Activated CD8-positive, alpha-beta memory T cell treated with anti-CD3 and anti-CD28 coated beads, Interleukin-2, amount 50 U/mL, for 4 hours (primary cell): Measurements from ENCODE around the gene LRCH3.

ENCODE experiments used
- DNase-seq: peaks from one replicate; pipeline ENCODE4 v3.0.0-alpha.2; 2020

LRCH3 gene

GRCh38 chr3:197793247-197793646 lies 2.2 kb downstream of the LRCH3 start:
- DNase-seq: no peak

DNA sequence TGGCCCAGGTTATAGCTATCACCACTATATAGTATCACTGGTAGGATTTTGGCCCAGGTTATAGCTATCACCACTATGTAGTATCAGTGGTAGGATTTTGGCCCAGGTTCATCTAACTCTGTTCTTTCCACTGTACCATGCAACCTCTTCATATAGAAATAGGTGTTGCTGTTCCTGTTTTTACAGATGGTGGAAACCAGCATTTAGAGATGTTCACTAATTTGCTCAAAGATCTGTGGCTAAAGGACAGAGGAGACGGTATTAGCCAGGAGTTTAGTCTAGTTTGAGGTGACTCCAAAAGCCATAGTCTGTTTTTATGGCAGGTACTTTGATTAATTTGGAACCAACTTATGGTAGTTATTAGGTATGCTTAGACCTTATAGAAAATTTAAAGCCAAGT lies 3.1 kb downstream of the LRCH3 start:
- no peak for DNase-seq

DNA sequence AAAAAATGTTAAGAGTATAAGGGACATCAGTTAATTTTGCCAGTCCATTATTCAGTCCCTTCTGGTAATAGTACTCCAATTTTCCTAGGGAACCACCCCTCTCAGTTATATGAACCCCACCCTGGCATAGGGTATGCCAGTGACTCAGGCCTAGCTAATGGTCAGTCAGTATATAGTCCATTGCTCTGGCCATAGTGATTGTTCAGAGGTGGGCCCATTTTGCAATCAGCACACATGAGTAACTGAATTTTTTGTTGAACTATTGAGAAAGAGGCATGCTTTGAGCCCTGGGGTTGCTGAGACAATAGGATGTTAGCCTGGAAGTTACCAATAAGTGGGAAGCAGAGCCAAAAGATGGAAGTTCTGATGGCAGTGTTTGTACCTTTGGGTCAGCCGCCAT lies 4.1 kb downstream of the LRCH3 start:
- DNase-seq: no peak

GRCh38 chr3:197796087-197796486 lies 5.0 kb downstream of the LRCH3 start:
- no peak for DNase-seq

DNA sequence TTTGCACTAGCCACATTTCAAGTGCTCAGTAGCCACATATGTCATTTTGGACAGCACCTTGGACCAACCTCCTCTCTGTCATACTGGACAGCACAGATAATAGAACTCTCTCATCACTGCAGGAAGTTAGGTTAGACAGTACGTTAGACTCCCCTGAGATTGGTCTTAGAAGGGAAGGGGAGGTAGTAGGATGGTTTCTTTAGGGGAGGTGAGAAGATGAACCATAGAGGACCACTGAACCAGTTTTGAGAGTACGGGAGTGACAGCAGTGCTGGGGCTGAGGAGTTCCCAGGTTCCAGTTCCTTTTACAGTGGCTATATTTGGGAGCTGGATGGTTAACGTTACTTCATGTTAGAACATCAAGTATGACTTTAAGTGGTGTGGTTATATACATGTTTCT lies 7.8 kb downstream of the LRCH3 start:
- DNase-seq: no peak

DNA sequence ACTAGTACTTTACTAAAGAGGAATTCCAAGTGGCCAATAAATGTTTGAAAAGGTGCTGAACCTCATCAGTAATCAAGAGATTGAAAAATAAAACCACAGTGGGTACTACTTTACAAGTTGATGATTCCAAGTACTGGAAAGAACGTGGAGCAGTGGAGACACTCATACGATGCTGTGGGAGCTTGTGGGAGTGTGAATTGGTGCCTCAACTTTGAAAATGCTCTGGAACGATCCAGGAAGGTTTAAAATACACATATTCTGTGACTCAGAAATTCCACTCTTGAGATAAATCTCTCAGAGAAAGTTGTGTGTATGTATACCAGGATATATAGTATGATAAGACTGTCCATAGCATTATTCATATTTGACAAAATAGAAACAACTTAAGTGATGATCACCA lies 9.3 kb downstream of the LRCH3 start:
- DNase-seq: no peak

DNA sequence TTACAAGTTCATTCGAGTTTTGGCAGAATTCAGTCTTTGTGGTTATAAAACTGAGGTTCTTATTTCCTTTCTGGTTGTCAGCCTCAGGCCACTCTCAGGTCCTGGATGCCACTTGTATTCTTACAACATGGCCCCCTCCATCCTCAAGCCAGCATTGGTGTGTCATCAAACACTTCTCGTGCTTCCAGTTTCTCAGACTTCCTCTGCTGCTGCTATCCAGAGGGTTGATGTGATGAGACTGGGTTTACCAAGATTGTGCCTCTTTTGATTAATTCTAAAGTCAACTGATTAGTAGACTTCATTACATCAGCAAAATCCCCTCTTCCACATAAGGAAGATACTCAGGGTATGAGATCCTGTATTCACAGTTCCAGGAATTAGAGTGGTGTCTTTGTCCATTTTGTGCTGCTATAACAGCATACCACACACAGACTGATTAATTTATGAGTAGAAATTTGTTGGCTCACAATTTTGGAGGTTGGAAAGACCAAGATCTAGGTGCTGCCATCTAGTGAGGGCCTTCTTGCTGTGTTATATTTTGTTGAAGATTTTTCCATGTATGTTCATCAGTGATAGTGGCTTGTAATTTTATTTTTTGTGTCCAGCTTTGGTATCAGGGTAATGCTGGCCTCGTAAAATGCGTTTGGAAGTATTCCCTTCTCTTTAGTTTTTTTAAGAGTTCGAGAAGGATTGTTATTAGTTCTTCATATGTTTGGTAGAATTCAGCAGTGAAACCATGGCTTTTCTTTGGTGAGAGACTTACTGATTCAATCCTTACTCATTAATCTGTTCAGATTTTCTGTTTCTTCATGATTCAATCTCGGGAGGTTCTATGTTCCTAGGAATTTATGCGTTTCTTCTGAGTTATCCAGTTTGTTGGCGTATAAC lies 11.1 kb downstream of the LRCH3 start:
- DNase-seq: peak; percentile 18

DNA sequence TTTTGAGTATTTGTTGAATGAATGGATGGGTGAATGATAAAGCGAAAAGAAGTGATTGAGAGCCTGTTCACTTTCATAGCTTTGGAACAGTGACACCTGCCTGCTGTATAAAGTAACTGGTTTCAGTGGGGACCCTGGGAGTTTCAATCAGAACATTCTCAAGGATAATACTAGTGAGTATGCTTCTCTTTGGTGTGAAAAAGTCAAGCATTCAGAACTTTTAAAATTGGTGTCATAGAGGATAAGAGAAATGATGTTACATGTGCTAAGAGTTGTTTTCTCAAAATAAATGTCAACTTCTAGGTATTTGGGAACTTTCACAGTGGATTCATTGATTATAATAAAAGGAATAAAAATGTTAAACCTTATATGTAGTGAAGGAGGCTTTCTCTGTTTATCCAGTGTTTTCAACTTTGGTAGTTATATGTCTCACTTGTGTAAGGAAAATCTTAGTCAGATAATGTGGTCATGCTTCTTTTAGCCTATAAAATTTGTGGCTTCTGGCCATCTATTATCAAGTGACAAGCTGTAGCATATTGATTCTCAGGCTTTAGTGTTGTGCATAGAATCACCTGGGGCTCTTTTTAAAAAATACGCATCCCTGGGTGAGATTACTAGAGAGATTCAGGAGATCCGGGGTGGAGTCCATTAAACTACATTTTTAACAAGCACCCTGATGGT lies 11.9 kb downstream of the LRCH3 start:
- no peak for DNase-seq

GRCh38 chr3:197804511-197804910 lies 13.5 kb downstream of the LRCH3 start:
- no peak for DNase-seq

DNA sequence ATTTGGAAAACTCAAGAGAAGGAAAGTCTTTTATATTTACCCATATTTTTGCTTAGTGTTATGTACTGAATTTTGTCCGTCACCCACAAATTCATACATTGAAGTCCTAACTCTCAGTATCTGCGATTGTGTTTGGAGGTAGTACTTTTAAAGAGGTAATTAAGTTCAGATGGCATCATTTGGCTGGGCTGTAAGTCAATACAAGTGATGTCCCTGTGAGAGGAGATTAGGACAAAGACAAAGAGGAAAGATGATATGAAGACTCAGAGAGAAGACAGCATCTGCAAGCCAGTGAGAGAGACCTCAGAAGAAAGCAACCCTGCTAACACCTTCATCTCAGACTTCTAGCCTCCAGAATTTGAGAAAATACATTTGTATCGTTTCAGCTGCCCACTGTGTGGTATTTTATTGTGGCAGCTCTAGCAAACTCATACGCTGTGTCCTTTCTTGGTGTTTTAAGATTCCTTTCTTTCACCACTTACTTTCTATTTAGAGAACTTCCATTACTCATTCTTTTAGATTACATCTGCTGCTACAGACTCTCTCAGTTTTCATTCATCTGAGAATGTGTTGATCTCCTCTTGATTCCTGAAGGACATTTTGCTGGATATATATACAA lies 17.0 kb downstream of the LRCH3 start:
- DNase-seq: no peak

- DNase-seq: no peak
Observed at GRCh38 chr3:197809356-197810020, 18.4 kb downstream of the LRCH3 start.

GRCh38 chr3:197810901-197811300 lies 19.8 kb downstream of the LRCH3 start:
- no peak for DNase-seq

DNA sequence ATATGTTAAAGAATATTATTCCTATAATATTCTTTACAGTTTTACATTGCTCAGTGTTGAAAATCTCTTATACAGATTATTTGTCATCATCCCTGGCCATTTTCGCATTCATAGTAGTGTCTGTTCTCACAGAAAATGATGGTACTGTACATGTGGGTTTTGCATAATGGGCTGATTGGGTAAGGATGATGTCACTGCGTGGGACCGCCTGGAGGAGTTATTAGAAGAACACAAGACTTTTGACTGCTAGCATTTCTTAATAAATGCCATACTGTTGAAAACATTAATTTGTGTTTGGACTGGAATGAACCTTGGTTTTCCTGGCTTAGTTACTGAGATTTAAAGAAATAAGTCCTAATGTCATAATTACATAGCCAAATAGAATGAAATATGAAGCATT lies 20.3 kb downstream of the LRCH3 start:
- no peak for DNase-seq

- DNase-seq: no peak
Observed at GRCh38 chr3:197814372-197814771, 23.3 kb downstream of the LRCH3 start.

DNA sequence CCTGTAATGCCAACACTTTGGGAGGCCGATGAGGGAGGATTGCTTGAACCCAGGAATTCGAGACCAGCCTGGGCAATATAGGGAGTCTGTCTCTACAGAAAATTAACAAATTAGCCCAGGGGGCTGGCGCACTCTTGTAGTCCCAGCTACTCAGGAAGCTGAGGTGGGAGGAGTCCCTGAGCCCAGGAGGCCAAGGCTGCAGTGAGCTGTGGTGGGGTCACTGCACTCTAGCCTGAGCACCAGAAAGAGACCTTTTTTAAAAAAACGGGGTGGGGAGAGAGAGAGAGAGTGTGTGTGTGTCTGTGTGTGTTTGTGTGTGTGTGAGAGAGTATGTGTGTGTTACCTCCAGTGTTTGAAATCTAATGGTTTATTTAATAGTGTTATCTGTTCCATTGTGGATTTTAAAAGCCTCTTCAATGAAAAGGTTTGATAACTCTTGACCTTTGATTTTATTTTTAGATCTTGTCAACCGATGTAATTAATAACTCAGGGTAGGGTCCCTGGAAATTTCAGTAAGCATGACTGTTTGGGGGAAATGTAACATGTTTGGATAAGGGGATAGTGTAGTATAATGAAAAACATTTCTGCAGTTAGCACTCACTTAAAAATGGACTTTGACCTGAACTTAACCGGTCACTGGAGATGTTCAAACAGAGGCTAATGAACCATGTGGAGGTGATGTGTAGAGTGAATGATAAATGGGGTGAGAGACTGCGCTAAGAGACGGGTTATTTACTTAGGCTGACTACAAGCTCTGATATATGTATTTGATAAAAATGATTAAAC lies 29.7 kb downstream of the LRCH3 start:
- DNase-seq: no peak

DNA sequence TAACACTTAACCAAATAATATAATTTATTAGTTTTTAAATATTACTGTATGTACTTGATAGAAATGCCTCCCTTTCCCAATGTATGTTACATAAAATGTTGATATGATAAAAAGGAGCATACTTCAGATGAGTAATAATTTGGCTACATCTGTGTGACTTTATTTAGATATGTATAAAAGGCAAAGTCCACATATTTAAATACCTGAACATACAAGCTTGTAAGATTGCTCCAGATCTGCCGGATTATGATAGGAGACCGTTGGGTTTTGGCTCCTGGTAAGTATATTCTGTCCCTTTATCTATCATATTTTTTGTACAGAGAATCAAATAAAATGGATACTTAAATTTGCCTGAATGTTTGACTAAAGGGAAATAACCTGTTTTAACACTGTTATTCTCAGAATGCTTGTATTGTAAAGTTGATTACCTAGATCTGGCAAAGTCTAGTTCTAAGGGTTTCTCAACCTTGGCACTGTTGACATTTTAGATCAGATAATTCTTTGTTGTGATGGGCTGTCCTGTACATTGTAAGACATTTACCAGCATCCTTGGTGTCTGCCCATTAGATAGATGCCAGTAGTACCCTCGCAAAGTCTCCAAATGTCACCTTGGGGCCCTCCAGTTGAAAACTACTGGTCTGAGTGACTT lies 38.5 kb downstream of the LRCH3 start:
- no peak for DNase-seq

DNA sequence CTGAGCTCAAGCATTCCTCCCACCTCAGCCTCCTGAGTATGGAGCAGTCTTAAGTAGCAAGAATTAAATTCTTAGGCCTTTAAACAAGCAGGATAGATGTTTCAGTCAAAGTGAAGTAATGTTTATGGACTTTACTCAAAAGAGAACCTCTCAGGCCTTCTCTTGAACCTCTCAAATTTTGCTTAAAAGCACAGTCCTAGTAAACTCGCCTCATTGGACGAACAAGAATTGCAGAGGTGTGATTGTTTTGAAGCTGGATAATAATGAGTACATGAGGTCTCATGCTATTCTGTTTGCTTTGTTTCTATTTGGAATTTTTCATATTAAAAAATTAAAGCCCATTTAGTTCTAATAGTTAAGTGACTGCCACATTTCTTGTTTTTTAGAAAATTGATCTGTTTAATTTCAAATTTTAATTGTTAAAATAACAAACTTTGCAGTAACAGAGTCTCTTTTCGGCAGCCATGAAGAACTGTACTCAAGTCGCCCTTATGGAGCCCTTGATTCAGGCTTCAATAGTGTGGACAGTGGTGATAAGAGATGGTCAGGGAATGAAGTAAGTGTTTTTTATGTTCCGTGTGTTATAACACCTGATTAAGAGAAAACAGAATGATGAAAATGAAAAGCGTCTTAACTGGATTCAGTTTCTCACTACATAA lies 39.4 kb downstream of the LRCH3 start:
- DNase-seq: no peak

- DNase-seq: no peak
Observed at GRCh38 chr3:197830967-197831313, 39.9 kb downstream of the LRCH3 start.

- DNase-seq: no peak
Observed at GRCh38 chr3:197833930-197834715, 43.1 kb downstream of the LRCH3 start.

- DNase-seq: no peak
Observed at GRCh38 chr3:197835509-197835908, 44.5 kb downstream of the LRCH3 start.

GRCh38 chr3:197836244-197836643 lies 45.2 kb downstream of the LRCH3 start:
- DNase-seq: no peak
